ENCODE measurements around the gene ERFE.
"Not testable (repeated sequence)": the region's sequence is repeated elsewhere in the genome, so short reads cannot be mapped to it uniquely, and the experiment has no call there.

Gene ERFE, protein sequence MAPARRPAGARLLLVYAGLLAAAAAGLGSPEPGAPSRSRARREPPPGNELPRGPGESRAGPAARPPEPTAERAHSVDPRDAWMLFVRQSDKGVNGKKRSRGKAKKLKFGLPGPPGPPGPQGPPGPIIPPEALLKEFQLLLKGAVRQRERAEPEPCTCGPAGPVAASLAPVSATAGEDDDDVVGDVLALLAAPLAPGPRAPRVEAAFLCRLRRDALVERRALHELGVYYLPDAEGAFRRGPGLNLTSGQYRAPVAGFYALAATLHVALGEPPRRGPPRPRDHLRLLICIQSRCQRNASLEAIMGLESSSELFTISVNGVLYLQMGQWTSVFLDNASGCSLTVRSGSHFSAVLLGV

DNA sequence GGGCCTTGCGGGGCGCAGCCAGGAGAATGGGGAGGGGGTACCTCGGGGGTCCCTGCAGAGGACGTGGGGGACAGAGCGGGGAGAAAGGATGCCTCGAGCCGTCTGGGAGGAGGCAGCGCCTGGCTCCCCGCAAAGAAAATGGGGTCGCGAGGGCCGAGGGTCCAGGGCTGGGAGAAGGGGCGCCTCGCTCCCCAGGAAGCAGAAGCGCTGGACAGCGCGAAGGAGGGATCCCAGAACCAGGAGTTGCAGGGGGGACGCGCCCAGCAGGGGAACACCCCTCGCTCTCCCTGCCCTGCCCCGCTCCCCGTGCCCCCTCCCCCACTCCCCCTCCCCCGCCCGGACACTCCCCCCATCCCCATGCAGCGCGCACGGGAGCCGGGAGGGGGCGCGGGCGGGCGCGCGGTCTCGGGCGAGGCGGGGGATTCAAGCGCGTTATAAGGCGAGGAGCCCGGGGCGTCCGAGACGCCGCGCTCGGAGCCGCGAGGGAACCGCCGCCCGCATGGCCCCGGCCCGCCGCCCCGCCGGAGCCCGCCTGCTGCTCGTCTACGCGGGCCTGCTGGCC is at the start of gene ERFE:
Gene ERFE, plus strand, starts transcription at position 462 of the 562 bp plus-strand sequence. Its CDS starts 38 bp downstream, at position 500.
- no peak for DNase-seq

- no peak for DNase-seq
Observed at GRCh38 chr2:238113611-238114010, 45.2 kb upstream of the ERFE start.

GRCh38 chr2:238114331-238114841 is 44.4 kb upstream of the ERFE start:
- no peak for DNase-seq

GRCh38 chr2:238114851-238115660 is 43.7 kb upstream of the ERFE start:
- no peak for DNase-seq

GRCh38 chr2:238115709-238116108 is 43.1 kb upstream of the ERFE start:
- DNase-seq, result not testable (repeated sequence)

DNA sequence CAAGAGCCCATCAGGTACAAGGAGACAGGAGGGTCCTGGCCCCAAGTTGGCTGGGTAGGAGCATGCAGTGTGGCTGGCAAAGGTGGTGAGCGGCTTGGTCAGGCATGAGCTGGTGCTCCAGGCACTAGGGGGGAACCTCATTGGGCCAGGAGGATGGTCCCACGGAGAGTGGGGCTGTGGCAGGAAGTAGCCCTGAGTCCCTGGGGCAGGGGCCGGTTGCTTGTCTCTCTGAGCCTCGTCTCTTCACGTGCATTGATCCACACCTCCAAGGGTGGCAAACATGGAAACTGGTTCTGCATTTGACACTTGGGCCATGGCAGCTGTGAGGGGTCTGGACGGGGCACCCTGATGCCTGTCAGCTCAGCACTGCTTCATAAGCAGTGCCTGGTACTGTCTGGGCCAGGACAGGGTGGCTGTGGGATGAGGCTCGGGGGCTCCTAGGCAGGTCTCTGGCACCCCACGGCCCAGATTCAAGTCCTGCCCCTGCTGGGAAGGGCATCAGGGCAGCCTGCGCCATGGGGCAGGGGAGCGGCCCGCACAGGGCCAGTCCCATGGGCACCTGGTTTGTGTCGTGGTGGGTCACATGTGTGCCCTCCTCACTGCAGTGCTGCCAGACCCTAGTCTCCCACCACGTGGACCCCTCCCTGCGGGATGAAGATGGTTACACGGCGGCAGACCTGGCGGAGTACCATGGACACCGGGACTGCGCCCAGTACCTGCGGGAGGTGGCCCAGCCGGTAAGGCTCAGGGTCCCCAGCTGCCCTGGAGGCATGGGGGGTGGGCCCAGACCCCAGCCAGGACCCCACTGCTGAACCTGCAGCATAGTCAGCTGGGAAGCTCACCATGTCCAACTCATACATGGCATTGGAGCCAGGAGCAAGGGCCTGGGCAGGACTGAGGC is 42.2 kb upstream of the ERFE start:
- DNase-seq, result no peak

DNA sequence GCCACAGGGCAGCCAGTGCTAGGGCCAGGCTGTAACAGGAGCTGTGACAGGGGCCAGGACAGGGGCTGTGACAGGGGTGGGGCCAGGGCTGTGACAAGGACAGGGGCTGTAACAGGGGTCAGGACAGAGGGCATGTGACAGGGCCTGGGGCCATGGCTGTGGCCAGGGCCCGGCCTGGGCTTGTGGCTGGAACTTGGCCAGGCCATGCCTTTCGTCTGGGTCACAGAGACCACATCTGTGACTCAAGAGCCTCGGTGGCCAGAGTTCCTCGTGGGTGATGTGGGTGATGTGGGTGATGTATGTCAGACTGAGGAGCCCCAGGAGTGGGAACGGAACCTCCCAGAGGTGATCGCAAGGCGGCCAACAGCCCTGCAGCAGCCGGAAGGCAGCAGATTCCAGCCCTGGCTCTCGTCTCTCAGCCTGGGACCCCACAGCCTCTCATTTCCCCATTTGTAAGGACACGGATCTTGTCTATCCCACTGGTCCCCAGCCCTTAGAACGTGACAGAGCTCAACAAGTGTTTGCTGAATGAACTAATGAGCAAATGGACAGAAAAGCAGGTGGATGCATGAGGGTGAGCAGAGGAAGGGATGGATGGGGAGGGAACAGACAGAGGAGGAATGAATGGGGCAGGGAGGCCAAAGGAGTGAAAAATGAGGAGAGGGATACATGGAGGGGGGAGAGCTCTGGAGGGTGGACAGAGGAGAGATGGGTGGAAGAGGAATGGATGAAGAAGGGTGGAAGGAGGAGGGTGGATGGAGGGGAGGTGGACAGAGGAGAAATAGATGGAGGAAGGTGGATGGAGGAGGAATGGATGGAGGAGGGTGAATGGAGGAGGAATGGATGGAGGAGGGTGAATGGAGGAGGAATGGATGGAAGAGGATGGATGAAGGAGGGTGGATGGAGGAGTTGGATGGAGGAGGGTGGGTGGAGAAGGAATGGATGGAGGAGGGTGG is 41.3 kb upstream of the ERFE start:
- no peak for DNase-seq

GRCh38 chr2:238119756-238120462 is 38.9 kb upstream of the ERFE start:
- DNase-seq, result no peak

DNA sequence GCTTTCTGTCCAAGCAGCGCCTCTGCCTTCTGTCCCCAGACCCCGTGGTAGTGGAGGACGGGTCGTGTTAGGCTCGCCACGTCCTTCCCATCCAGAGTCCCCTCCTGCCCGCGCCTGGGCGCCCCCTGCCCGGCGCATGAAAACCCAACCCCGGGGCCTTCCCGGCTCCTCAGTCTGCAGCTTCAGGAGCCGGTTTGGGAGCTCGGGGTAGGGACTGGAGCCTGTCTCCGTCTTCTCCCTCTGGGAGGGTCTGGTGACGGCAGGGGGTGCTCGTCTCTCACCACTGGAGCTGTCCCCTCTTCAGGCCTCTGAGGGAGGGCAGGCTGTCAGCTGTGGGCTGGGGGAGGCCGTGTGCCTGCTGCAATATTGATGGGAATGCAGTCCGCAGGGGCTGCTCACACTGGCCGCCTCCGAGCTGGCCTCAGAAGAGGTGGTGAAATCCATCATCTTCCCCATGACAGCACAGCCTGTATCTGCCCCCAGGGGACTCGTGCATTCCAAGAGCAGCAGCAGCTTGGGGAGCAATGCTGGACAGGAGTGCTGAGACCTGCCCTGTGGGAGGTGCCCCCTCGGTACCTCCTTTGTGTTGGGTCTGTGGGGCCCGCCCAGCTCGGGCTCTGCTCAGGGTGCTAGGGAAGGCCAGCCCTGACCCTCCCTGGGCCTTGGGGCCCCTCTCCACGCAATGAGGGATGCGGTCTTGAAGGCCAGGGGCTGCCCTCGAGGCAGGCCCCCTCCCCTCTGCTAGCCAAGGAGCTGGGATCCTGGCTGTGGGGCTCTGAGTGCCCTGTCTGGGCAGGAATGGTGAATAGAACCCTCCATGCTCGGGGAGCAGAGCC is 38.1 kb upstream of the ERFE start:
- no peak for DNase-seq

DNA sequence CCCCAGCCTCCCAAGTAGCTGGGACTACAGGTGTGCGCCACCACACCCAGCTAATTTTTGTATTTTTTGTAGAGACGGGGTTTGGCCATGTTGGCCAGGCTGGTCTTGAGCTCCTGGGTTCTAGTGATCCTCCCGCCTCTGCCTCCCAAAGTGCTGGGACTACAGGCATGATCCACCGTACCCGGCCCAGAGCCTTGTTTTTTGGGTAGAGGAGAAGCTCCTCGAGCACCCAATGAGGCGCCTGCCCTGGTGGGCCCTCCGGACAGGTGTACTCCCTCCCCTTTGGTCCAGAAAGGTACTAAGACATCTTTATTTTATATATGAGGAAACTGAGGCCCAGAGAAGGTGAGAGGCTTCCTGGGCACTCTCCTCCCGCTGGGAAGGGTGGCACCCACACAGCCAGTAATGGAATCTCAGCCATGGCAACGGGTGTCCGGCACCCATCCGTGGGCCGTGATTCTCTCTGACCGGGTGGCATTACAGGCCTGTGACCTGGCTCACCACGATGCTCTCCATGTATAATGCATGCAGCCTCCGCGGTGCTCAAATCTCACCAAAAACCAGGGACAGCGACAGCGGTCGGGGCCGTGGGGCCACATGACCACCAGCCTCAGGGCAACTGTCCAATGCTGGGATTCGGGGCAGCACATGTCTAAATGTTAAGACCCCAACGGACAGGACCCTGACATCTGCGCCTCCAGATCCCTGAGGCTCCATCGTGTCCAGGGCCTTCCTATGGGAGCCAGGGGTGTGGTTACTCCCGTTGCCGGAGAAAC is 37.1 kb upstream of the ERFE start:
- DNase-seq, result no peak

- DNase-seq, result no peak
Observed at GRCh38 chr2:238122287-238123217, 36.2 kb upstream of the ERFE start.

- DNase-seq, result no peak
Observed at GRCh38 chr2:238123218-238123971, 35.4 kb upstream of the ERFE start.

GRCh38 chr2:238123991-238124470 is 34.7 kb upstream of the ERFE start:
- no peak for DNase-seq

GRCh38 chr2:238124488-238125126 is 34.2 kb upstream of the ERFE start:
- no peak for DNase-seq

- no peak for DNase-seq
Observed at GRCh38 chr2:238125127-238125885, 33.5 kb upstream of the ERFE start.
